SK-N-SH treated with all-trans-retinoic acid at 6 μM for 48 hours (cell line): Measurements from ENCODE around the gene OR2T33.
"Not testable (repeated sequence)": the region's sequence is repeated elsewhere in the genome, so short reads cannot be mapped to it uniquely, and the experiment has no call there.

ENCODE experiments used
- ATAC-seq: fragments of 200-7000 bp; cut with Tn5 transposase; 3 replicates; pipeline ENCODE4 v1.9.1; 2020; ENCODE audit warnings: mild to moderate bottlenecking, moderate library complexity
- ARNTL ChIP-seq: fragments of 450-650 bp; formaldehyde crosslinking; IDR thresholded peaks from 2 replicates; pipeline ENCODE4 v1.5.0; 2020; ENCODE audit warnings: low read depth, mild to moderate bottlenecking, moderate library complexity, borderline replicate concordance
- BACH2 ChIP-seq: fragments of 250-450 bp; sonication (Bioruptor Pico); IDR thresholded peaks from 2 replicates; pipeline ENCODE4 v1.9.0; 2021; ENCODE audit warnings: mild to moderate bottlenecking, borderline replicate concordance
- CSDC2 ChIP-seq: fragments of 250-450 bp; sonication (Bioruptor Pico); IDR thresholded peaks from 2 replicates; pipeline ENCODE4 v1.5.0; 2020; ENCODE audit warnings: mild to moderate bottlenecking, moderate library complexity
- ESRRG ChIP-seq: fragments of 250-450 bp; sonication (Bioruptor Pico); IDR thresholded peaks from 2 replicates; pipeline ENCODE4 v1.6.1; 2021; ENCODE audit warnings: mild to moderate bottlenecking
- ISL1 ChIP-seq: fragments of 250-450 bp; sonication (Bioruptor Pico); IDR thresholded peaks from 2 replicates; pipeline ENCODE4 v2.1.2; 2022; ENCODE audit warnings: mild to moderate bottlenecking, moderate library complexity
- OSR1 ChIP-seq: fragments of 250-450 bp; sonication (Bioruptor Pico); IDR thresholded peaks from 2 replicates; pipeline ENCODE4 v1.8.0; 2022; ENCODE audit warnings: moderate library complexity, mild to moderate bottlenecking, inconsistent platforms
- PATZ1 ChIP-seq: fragments of 250-450 bp; sonication (Bioruptor Pico); IDR thresholded peaks from 2 replicates; pipeline ENCODE4 v1.8.0; 2020; ENCODE audit warnings: mild to moderate bottlenecking, moderate library complexity, borderline replicate concordance
- POU6F1 ChIP-seq: fragments of 250-450 bp; sonication (Bioruptor Pico); IDR thresholded peaks from 2 replicates; pipeline ENCODE4 v1.8.0; 2021; ENCODE audit warnings: low read depth, mild to moderate bottlenecking, moderate library complexity, borderline replicate concordance
- PPARA ChIP-seq: fragments of 250-450 bp; sonication (Bioruptor Pico); IDR thresholded peaks from 2 replicates; pipeline ENCODE4 v1.5.0; 2020; ENCODE audit warnings: mild to moderate bottlenecking, borderline replicate concordance
- RARB ChIP-seq: fragments of 250-450 bp; sonication (Bioruptor Pico); IDR thresholded peaks from 2 replicates; pipeline ENCODE4 v1.8.0; 2021; ENCODE audit warnings: mild to moderate bottlenecking, moderate library complexity
- SNAI2 ChIP-seq: fragments of 250-450 bp; sonication (Bioruptor Pico); IDR thresholded peaks from 2 replicates; pipeline ENCODE4 v1.5.0; 2020; ENCODE audit warnings: mild to moderate bottlenecking, moderate library complexity
- TCF4 ChIP-seq: fragments of 250-450 bp; sonication (Bioruptor Pico); IDR thresholded peaks from 2 replicates; pipeline ENCODE4 v1.8.0; 2021; ENCODE audit warnings: mild to moderate bottlenecking, moderate library complexity, borderline replicate concordance
- TOX ChIP-seq: fragments of 250-450 bp; sonication (Bioruptor Pico); IDR thresholded peaks from 2 replicates; pipeline ENCODE4 v1.8.0; 2021; ENCODE audit warnings: mild to moderate bottlenecking, moderate library complexity, borderline replicate concordance
- ZC3H10 ChIP-seq: fragments of 250-450 bp; sonication (Bioruptor Pico); IDR thresholded peaks from 2 replicates; pipeline ENCODE4 v1.5.1; 2021; ENCODE audit warnings: mild to moderate bottlenecking, moderate library complexity
- ZFP3 ChIP-seq: fragments of 250-450 bp; sonication (Bioruptor Pico); IDR thresholded peaks from 2 replicates; pipeline ENCODE4 v1.5.0; 2020; ENCODE audit warnings: mild to moderate bottlenecking, moderate library complexity
- ZFP30 ChIP-seq: fragments of 450-650 bp; formaldehyde crosslinking; IDR thresholded peaks from 2 replicates; pipeline ENCODE4 v1.5.0; 2022; ENCODE audit warnings: mild to moderate bottlenecking, moderate library complexity
- ZNF565 ChIP-seq: fragments of 450-650 bp; formaldehyde crosslinking; conservative IDR thresholded peaks from 2 replicates; pipeline ENCODE4 v1.5.0; 2020; ENCODE audit warnings: low read depth, mild to moderate bottlenecking, moderate library complexity
- ZNF70 ChIP-seq: fragments of 450-650 bp; formaldehyde crosslinking; IDR thresholded peaks from 2 replicates; pipeline ENCODE4 v1.5.0; 2020; ENCODE audit warnings: mild to moderate bottlenecking, moderate library complexity
- ZNF8 ChIP-seq: fragments of 450-650 bp; formaldehyde crosslinking; IDR thresholded peaks from 2 replicates; pipeline ENCODE4 v1.5.0; 2020; ENCODE audit warnings: mild to moderate bottlenecking, moderate library complexity

The OR2T33 gene

GRCh38 chr1:248277876-248278275, at the start of gene OR2T33:
OR2T33 (minus strand) TSS chr1:248277976; CDS start chr1:248273814, 4,162 bp downstream.
- TF ChIP-seq OSR1 (CRISPR knock-in tag) (no peak), ZNF70 (CRISPR knock-in tag) (no peak), PATZ1 (CRISPR knock-in tag) (no peak), BACH2 (no peak), ISL1 (CRISPR knock-in tag) (no peak), ZNF565 (no peak), ESRRG (no peak), POU6F1 (CRISPR knock-in tag) (no peak), TCF4 (CRISPR knock-in tag) (no peak), ZFP30 (CRISPR knock-in tag) (no peak), ARNTL (CRISPR knock-in tag) (no peak)
- TF ChIP-seq, all 23 proteins: peak for 0
- no peak for ATAC-seq

- ATAC-seq = no peak
- TF ChIP-seq TCF4 (CRISPR knock-in tag) = no peak
- TF ChIP-seq ZC3H10 (CRISPR knock-in tag) = no peak
- TF ChIP-seq ZNF70 (CRISPR knock-in tag) = no peak
- TF ChIP-seq RARB (CRISPR knock-in tag) = no peak
- no peak for TF ChIP-seq PPARA (CRISPR knock-in tag)
- TF ChIP-seq SNAI2 (CRISPR knock-in tag) = no peak
Observed at GRCh38 chr1:248324468-248324867, 46.7 kb upstream of the OR2T33 start, which contains the start of gene OR2M7. OR2M7 (minus strand) TSS chr1:248324568; CDS start chr1:248324568, 0 bp downstream.

- ATAC-seq = no peak
- TF ChIP-seq BACH2 = no peak
- TF ChIP-seq TCF4 (CRISPR knock-in tag) = no peak
- no peak for TF ChIP-seq ARNTL (CRISPR knock-in tag)
- TF ChIP-seq TOX (CRISPR knock-in tag) = no peak
- no peak for TF ChIP-seq ZFP3 (CRISPR knock-in tag)
- TF ChIP-seq CSDC2 (CRISPR knock-in tag) = no peak
Observed at GRCh38 chr1:248316796-248317195, 39.0 kb upstream of the OR2T33 start.

- not testable (repeated sequence) for ATAC-seq
Observed at GRCh38 chr1:248306740-248307139, 29.0 kb upstream of the OR2T33 start.

- no peak for ATAC-seq
Observed at GRCh38 chr1:248306103-248306502, 28.3 kb upstream of the OR2T33 start.

GRCh38 chr1:248305672-248306071, 27.9 kb upstream of the OR2T33 start:
- not testable (repeated sequence) for ATAC-seq

More at GRCh38 chr1:248306103-248306502, 28.3 kb upstream of the OR2T33 start:
- TF ChIP-seq ZFP3 (CRISPR knock-in tag) (no peak), ESRRG (no peak), BACH2 (no peak), POU6F1 (CRISPR knock-in tag) (no peak), PATZ1 (CRISPR knock-in tag) (no peak), ZNF70 (CRISPR knock-in tag) (no peak), ISL1 (CRISPR knock-in tag) (no peak), ZNF8 (no peak)
